ENCODE data around the gene C1R.

GRCh38 chr12:7130701-7131501 is 38.7 kb upstream of the C1R start:
- TF ChIP-seq CTCF (IDR thresholded peaks at IDR 0.05; ENCODE audit: control extremely low read depth in 1 of 3, insufficient read depth in 1 of 3, low read depth in 1 of 3, low read length in 3 of 3) (peak in 1 of 3 experiments; percentile 15; a peak in 1 of 4 replicates), CBX5 (IDR thresholded peaks at IDR 0.05; ENCODE audit: low read depth, low read length) (no peak), SP1 (IDR thresholded peaks at IDR 0.05; ENCODE audit: low read depth, low read length) (no peak), EP300 (IDR thresholded peaks at IDR 0.05; ENCODE audit: borderline replicate concordance in 1 of 2, low read depth in 2 of 2, low read length in 2 of 2) (no peak), RFX5 (IDR thresholded peaks at IDR 0.05; ENCODE audit: borderline replicate concordance, low read depth, low read length) (no peak), POLR2A (IDR thresholded peaks at IDR 0.05; ENCODE audit: control extremely low read depth in 1 of 2, low read depth in 2 of 2, low read length in 2 of 2) (no peak), ZNF274 (IDR thresholded peaks at IDR 0.05; ENCODE audit: borderline replicate concordance, extremely low read depth, low read length) (no peak), TCF12 (IDR thresholded peaks at IDR 0.05; ENCODE audit: low read depth, low read length) (no peak), POLR2AphosphoS5 (IDR thresholded peaks at IDR 0.05; ENCODE audit: low read depth, low read length) (no peak)
